ENCODE measurements around the gene PIK3CD.

PIK3CD gene

DNA sequence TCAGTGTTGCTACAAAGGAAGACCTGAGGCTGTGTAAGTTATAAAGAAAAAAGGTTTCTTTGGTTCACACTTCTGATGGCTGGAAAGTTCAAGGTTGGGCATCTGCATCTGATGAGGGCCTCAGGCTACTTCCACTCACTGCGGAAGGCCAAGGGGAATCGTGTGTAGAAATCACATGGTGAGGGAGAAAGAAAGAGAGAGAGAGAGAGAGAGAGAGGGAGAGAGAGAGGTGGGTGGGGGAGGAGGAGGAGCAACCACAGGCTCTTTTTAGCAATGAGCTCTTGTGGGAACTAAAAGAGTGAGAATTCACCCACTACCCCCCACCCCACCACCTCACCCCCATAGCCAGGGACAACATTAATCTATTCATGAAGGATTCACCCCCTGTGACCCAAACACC is 112.4 kb downstream of the PIK3CD start:
- DNase-seq (no peak), ATAC-seq (replicated peaks) (no peak)
- no peaks in the 10 kb centered on the region for H3K9me3 Mint-ChIP-seq
- H3K27ac Mint-ChIP-seq = peak overlapping the region; percentile 2 to 95
- peaks cover 13% of the 10 kb centered on the region for H3K36me3 Mint-ChIP-seq (ENCODE audit: insufficient read depth)
- H3K4me1 Mint-ChIP-seq (ENCODE audit: low read depth in 2 of 2) = peaks cover 25 to 35% of the 10 kb centered on the region in 2 donors
- no peaks in the 10 kb centered on the region for H3K27me3 Mint-ChIP-seq
- peak overlapping the region in 1 of 2 donors; percentile 22 for H3K4me3 Mint-ChIP-seq

DNA sequence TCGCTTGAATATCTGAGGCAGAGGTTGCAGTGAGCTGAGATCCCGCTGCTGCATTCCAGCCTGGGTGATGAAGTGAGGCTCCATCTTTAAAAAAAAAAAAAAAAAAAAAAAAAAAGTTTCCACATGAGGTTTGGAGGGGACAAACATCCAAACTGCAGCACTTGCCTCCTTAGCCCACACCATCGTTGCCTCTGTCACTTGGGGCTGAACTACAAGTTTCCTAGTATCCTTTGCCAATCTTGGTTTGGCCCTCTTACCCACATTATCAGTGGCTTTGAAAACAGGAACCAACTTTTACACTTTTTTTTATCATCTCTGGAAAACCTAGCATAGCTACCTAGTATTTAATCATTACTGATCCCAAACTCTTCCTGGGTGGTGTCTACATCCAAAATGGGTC is 113.0 kb downstream of the PIK3CD start:
- H3K36me3 Mint-ChIP-seq (ENCODE audit: insufficient read depth) = peaks cover 13% of the 10 kb centered on the region
- DNase-seq = no peak
- peaks cover 25 to 35% of the 10 kb centered on the region in 2 donors for H3K4me1 Mint-ChIP-seq (ENCODE audit: low read depth in 2 of 2)
- ATAC-seq (replicated peaks) = no peak
- H3K27me3 Mint-ChIP-seq = no peaks in the 10 kb centered on the region
- H3K4me3 Mint-ChIP-seq = no peak overlapping the region
- no peaks in the 10 kb centered on the region for H3K9me3 Mint-ChIP-seq
- H3K27ac Mint-ChIP-seq = peak overlapping the region in 1 of 2 donors; percentile 95

DNA sequence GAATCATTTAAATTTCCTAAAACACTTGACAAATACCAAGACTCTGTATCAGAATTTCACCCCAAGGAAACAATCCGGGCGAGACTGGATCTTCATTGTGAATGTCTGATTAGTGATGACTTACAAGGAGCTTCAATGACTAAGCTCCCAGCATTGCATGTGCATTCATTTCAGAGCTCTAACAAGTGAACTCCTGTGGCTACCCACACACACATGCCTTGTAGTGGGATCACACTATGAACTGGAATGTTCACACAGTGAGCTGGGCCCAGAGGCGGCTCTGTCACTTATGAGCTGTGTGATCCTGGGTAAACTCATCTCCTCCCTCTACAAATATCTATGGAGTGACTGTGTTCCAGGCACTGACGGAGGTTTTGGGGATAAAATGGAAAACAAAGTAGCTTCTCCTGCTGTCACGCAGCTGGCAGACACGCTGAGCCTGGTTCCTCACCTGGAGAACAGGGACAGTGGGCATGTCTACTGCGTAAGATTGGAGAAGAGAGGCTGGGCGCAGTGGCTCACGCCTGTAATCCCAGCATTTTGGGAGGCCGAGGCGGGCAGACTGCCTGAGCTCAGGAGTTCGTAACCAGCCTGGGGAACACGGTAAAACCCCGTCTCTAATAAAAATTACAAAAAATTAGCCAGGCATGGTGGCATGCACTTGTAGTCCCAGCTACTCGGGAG is 115.4 kb downstream of the PIK3CD start:
- H3K4me3 Mint-ChIP-seq = no peak overlapping the region
- DNase-seq = no peak
- no peaks in the 10 kb centered on the region for H3K9me3 Mint-ChIP-seq
- H3K27ac Mint-ChIP-seq = peak overlapping the region in 1 of 2 donors; percentile 81
- H3K4me1 Mint-ChIP-seq (ENCODE audit: low read depth in 2 of 2) = peaks cover 17 to 21% of the 10 kb centered on the region in 2 donors
- no peaks in the 10 kb centered on the region for H3K27me3 Mint-ChIP-seq
- no peak for ATAC-seq (replicated peaks)
- H3K36me3 Mint-ChIP-seq (ENCODE audit: insufficient read depth) = peaks cover 27% of the 10 kb centered on the region

DNA sequence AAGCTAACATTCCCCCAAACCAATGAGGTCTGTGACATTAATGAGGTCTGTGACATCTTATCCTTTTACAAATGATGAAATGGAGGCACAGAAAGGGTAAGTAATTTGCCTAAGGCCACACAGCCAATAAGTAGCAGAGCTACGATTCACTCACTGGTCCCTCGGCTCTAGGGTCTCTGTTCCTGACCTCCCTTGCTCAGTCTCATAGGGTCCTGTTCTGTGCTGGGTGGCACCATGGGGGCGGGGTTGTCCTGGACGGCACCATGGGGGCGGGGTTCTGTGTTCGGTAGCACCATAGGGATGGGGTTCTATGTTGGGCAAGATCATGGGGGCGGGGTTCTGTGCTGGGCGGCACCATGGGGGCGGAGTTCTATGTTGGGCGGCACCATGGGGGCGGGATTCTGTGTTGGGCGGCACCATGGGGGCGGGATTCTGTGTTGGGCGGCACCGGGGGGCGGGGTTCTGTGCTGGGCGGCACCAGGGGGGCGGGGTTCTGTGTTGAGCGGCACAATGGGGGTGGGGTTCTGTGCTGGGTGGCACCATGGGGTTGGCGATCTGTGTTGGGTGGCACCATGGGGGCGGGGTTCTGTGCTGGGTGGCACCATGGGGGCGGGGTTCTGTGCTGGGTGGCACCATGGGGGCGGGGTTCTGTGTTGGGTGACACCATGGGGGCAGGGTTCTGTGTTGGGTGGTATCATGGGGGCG is 116.6 kb downstream of the PIK3CD start:
- H3K9me3 Mint-ChIP-seq = no peaks in the 10 kb centered on the region
- peak overlapping the region in 1 of 2 donors; percentile 81 for H3K27ac Mint-ChIP-seq
- ATAC-seq (replicated peaks) = no peak
- H3K27me3 Mint-ChIP-seq = no peaks in the 10 kb centered on the region
- no peak overlapping the region for H3K4me3 Mint-ChIP-seq
- H3K36me3 Mint-ChIP-seq (ENCODE audit: insufficient read depth) = peaks cover 30% of the 10 kb centered on the region
- DNase-seq = no peak
- H3K4me1 Mint-ChIP-seq (ENCODE audit: low read depth in 2 of 2) = peaks cover 13 to 21% of the 10 kb centered on the region in 2 donors

DNA sequence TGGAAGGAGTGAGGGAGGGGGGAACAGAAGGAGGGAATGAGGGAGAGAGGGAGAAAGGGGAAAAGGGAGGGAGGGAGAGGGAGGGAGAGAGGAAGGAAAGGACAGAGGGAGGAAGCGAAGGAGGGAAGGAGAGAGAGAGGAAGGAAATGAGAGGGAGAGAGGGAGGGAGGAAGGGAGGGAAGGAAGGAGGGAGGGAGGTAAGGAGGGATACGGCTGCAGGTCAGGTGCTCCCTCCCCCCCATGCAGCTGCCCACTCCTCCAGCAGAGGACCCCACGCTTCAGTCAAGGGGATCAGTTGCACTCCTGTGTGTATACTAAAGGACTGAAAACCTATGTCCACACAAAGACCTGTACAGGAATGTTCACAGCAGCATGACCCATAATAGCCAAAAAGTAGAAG is 117.5 kb downstream of the PIK3CD start:
- H3K4me3 Mint-ChIP-seq = no peak overlapping the region
- ATAC-seq (replicated peaks) (no peak), DNase-seq (no peak)
- no peaks in the 10 kb centered on the region for H3K27me3 Mint-ChIP-seq
- no peaks in the 10 kb centered on the region for H3K9me3 Mint-ChIP-seq
- H3K36me3 Mint-ChIP-seq (ENCODE audit: insufficient read depth) = peaks cover 30% of the 10 kb centered on the region
- peak overlapping the region in 1 of 2 donors; percentile 75 for H3K27ac Mint-ChIP-seq
- peaks cover 10 to 17% of the 10 kb centered on the region in 2 donors for H3K4me1 Mint-ChIP-seq (ENCODE audit: low read depth in 2 of 2)

DNA sequence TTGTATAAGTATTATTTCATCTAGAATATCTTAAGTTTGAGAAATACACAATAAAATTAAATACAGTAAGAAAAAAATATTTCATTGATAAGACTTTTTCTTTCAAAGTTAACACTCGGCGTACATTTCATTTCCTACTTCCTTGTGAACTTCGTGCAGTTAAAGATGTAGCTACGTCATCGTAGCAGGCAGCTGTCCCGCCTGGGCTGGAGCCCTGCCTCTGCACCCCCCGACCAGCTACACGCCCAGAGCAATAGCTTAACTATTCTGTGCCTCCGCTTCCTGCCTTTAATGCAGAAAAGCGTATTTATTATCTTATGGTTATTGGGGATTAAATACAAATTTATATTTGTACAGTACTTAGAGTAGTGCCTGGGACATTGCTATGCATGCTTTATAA is 118.8 kb downstream of the PIK3CD start:
- H3K27me3 Mint-ChIP-seq = no peaks in the 10 kb centered on the region
- no peaks in the 10 kb centered on the region for H3K9me3 Mint-ChIP-seq
- H3K4me3 Mint-ChIP-seq = no peak overlapping the region
- ATAC-seq (replicated peaks) = no peak
- H3K27ac Mint-ChIP-seq = peak overlapping the region in 1 of 2 donors; percentile 20
- peaks cover 6 to 9% of the 10 kb centered on the region in 2 donors for H3K4me1 Mint-ChIP-seq (ENCODE audit: low read depth in 2 of 2)
- H3K36me3 Mint-ChIP-seq (ENCODE audit: insufficient read depth) = peaks cover 24% of the 10 kb centered on the region
- no peak for DNase-seq

DNA sequence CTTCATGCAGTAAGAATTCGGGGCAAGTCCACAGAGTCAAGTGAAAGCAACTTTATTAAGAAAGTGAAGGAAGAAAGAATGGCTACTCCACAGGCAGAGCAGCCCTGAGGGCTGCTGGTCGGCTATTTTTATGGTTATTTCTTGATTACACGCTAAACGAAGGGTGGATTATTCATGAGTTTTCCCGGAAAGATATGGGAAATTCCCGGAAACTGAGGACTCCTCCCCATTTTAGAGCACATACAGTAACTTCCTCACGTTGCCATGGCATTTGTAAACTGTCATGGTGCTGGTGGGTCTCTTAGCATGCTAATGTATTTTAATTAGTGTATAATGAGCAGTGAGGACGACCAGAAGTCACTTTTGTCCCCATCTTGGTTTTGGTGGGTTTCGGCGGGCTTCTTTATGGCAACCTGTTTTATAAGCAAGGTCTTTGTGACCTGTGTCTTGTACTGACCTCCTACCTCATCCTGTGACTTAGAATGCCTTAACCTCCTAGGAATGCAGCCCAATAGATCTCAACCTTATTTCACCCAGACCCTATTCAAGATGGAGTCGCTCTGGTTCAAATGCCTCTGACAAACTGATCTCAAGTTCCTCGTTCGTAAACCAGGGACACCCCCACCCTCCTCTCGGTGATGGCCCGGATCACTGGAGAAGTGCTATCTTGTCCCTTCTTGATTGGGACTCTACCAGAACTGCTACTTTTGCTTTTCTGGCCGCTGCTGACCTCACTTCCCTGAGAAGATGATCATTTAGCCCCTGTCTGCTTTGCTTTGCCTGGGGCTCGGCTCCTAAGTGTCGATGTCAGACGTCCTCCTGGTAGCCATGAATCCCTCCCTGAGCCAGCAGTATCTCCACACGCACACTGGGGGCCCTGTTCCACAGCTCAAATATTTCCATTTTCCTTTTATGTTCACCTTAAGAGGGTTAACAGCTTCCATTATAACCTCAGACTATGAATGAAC is 123.5 kb downstream of the PIK3CD start:
- H3K9me3 Mint-ChIP-seq = no peaks in the 10 kb centered on the region
- H3K4me3 Mint-ChIP-seq = no peak overlapping the region
- H3K4me1 Mint-ChIP-seq (ENCODE audit: low read depth in 2 of 2) = peaks cover 6 to 10% of the 10 kb centered on the region in 2 donors
- no peak for DNase-seq
- H3K27me3 Mint-ChIP-seq = no peaks in the 10 kb centered on the region
- ATAC-seq (replicated peaks) = no peak
- peaks cover 28% of the 10 kb centered on the region for H3K36me3 Mint-ChIP-seq (ENCODE audit: insufficient read depth)
- H3K27ac Mint-ChIP-seq = peak overlapping the region; percentile 25 to 65

DNA sequence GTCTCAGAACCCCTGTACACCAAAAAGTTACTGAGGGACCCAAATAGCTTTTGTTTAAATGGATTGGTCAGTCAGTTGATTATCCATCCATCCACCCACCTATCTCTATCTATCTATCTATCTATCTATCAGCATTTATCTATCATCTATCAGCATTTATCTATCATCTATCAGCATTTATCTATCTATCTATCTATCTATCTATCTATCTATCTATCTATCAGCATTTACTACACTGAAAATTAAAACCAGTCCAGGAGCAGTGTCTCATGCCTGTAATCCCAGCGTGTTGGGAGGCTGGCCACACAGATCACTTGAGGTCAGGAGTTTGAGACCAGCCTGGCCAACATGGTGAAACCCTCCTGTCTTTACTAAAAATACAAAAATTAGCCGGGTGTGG is 125.2 kb downstream of the PIK3CD start:
- DNase-seq (no peak), ATAC-seq (replicated peaks) (no peak)
- Mint-ChIP-seq H3K36me3 (ENCODE audit: insufficient read depth) (peaks cover 16% of the 10 kb centered on the region), H3K4me1 (ENCODE audit: low read depth in 2 of 2) (peaks cover 6 to 10% of the 10 kb centered on the region in 2 donors), H3K27ac (no peak overlapping the region), H3K4me3 (no peak overlapping the region), H3K27me3 (no peaks in the 10 kb centered on the region), H3K9me3 (no peaks in the 10 kb centered on the region)
